Keratinocyte (primary cell): ENCODE data around the gene TOPORS. TPM values are rescaled to one million over a fixed set of nuclear protein-coding genes. Genes with fewer than 3 reads are reported as not detected.
A peak's percentile ranks its signal among the peaks of the same experiment; 100 is the strongest.

ENCODE experiments used
- DNase-seq: peaks from one replicate; pipeline ENCODE4 v3.0.0-alpha.2; 2011; ENCODE audit warnings: low read depth, missing footprints, low spot score
- FAIRE-seq: peaks from 2 replicates; lab custom pipeline; 2011; peaks lifted over from hg19 to GRCh38; lab: Jason Lieb, UNC
- H2AFZ ChIP-seq: 2 replicates; pipeline ENCODE4 v1.6.0; 2012; ENCODE audit warnings: low read length, control low read depth, inconsistent platforms; ENCODE audit not compliant: control insufficient read depth
- H3K27ac ChIP-seq: 2 replicates; pipeline ENCODE4 v1.5.1; 2011; ENCODE audit warnings: low read length; ENCODE audit not compliant: control insufficient read depth, insufficient read depth
- H3K27me3 ChIP-seq: 3 replicates; pipeline ENCODE4 v1.6.0; 2011; ENCODE audit warnings: low read length; ENCODE audit not compliant: control insufficient read depth, insufficient read depth; ENCODE audit errors: extremely low read depth
- H3K36me3 ChIP-seq, 2 experiments: 2 replicates in 1 of 2; 3 replicates in 1 of 2; pipeline ENCODE4 v1.5.1; 2011; ENCODE audit warnings: low read length in 2 of 2, mild to moderate bottlenecking in 1 of 2; ENCODE audit not compliant: control insufficient read depth in 2 of 2, insufficient read depth in 2 of 2; ENCODE audit errors: extremely low read depth in 1 of 2
- H3K4me1 ChIP-seq: 3 replicates; pipeline ENCODE4 v1.5.1; 2011; ENCODE audit warnings: low read length; ENCODE audit not compliant: control insufficient read depth, insufficient read depth; ENCODE audit errors: extremely low read depth
- H3K4me2 ChIP-seq: 3 replicates; pipeline ENCODE4 v1.6.0; 2011; ENCODE audit warnings: low read depth, low read length; ENCODE audit not compliant: control insufficient read depth, insufficient read depth; ENCODE audit errors: extremely low read depth
- H3K4me3 ChIP-seq, 3 experiments: fragments of 200-600 bp in 1 of 3; sonication (generic) in 1 of 3; 2 replicates in 2 of 3; 3 replicates in 1 of 3; pipeline ENCODE4 v1.5.1; 2011 to 2016; ENCODE audit warnings: low read length in 3 of 3, mild to moderate bottlenecking in 3 of 3, control low read depth in 2 of 3, inconsistent platforms in 1 of 3, low read depth in 1 of 3, mixed read lengths in 1 of 3, mixed run types in 1 of 3, moderate library complexity in 1 of 3; ENCODE audit not compliant: control insufficient read depth in 2 of 3, insufficient read depth in 2 of 3; ENCODE audit errors: extremely low read depth in 1 of 3
- H3K79me2 ChIP-seq: 2 replicates; pipeline ENCODE4 v1.6.0; 2012; ENCODE audit warnings: low read length; ENCODE audit not compliant: control insufficient read depth, insufficient read depth
- H3K9ac ChIP-seq: 3 replicates; pipeline ENCODE4 v1.6.0; 2011; ENCODE audit warnings: low read length; ENCODE audit not compliant: control insufficient read depth, insufficient read depth; ENCODE audit errors: extremely low read depth
- H3K9me1 ChIP-seq: 3 replicates; pipeline ENCODE4 v1.6.0; 2011; ENCODE audit warnings: low read length; ENCODE audit not compliant: control insufficient read depth, insufficient read depth; ENCODE audit errors: extremely low read depth
- H3K9me3 ChIP-seq: 2 replicates; pipeline ENCODE4 v1.5.1; 2012; ENCODE audit warnings: low read depth, low read length; ENCODE audit not compliant: control insufficient read depth
- H4K20me1 ChIP-seq: 3 replicates; pipeline ENCODE4 v1.6.0; 2011; ENCODE audit warnings: low read length; ENCODE audit not compliant: control insufficient read depth, insufficient read depth; ENCODE audit errors: extremely low read depth
- CTCF ChIP-seq, 3 experiments: IDR thresholded peaks in 1 of 3; conservative IDR thresholded peaks in 1 of 3; optimal IDR thresholded peaks in 1 of 3; 2 replicates in 2 of 3; 3 replicates in 1 of 3; pipeline versions ENCODE3 to v1.5.1; 2011; ENCODE audit warnings: low read length in 3 of 3, mild to moderate bottlenecking in 3 of 3, moderate library complexity in 2 of 3, control low read depth in 1 of 3, inconsistent platforms in 1 of 3; ENCODE audit not compliant: insufficient read depth in 2 of 3; ENCODE audit errors: extremely low read depth in 1 of 3
- EZH2 ChIP-seq: IDR thresholded peaks from one replicate; pipeline ENCODE4 v1.6.1; 2012; ENCODE audit warnings: inconsistent platforms, mild to moderate bottlenecking, low read length, moderate library complexity
- dilution Hi-C: fragments of 300-500 bp; cut with MboI; formaldehyde crosslinking; loops from one replicate; pipeline ENCODE4 v1.7.0; 2020; ENCODE audit warnings: low sequenced_read_pairs; ENCODE audit not compliant: extremely low pct_ligation_motif_present
- polyA plus RNA-seq, 5 experiments: library from polyadenylated mRNA; depleted of rRNA in 3 of 5; stranded (reverse) in 3 of 5; stranded (forward) in 1 of 5; unstranded in 1 of 5; fragments of >200 nt; gene quantifications; 1 replicate in 1 of 5; 2 replicates in 3 of 5; 3 replicates in 1 of 5; pipeline versions ENCODE4 v1.2.1 to v1.2.3, GENCODE V29; 2011 to 2012; ENCODE audit warnings: missing spikeins in 2 of 5, low read depth in 1 of 5, low replicate concordance in 1 of 5

Gene TOPORS
- polyA plus RNA-seq, 1 donor (not counting 4 experiments of a cell fraction or from before 2014, with no cell fraction given) = 17.1 TPM

GRCh38 chr9:32573821-32574220 is 21.4 kb upstream of the TOPORS start:
- Histone ChIP-seq H3K27me3 (no peaks in the 10 kb centered on the region), H4K20me1 (no peaks in the 10 kb centered on the region), H3K9me3 (no peaks in the 10 kb centered on the region), H3K4me3 (no peak overlapping the region), H3K9ac (no peak overlapping the region), H3K9me1 (no peaks in the 10 kb centered on the region), H3K4me2 (peak overlapping the region; percentile 98), H3K79me2 (peaks cover 35% of the 10 kb centered on the region), H3K36me3 (peaks cover 0 to 3% of the 10 kb centered on the region in 2 experiments), H2AFZ (peak overlapping the region; percentile 98), H3K4me1 (peaks cover 13% of the 10 kb centered on the region), H3K27ac (no peak overlapping the region)
- dilution Hi-C loops = loop anchor here (25.0 kb wide), 1 partner anchor 137 kb away; no protein-coding TSS in a partner anchor
- no peak for FAIRE-seq
- DNase-seq = no peak
- TF ChIP-seq CTCF (optimal IDR thresholded peaks at IDR 0.05 in 1 of 3, IDR thresholded peaks at IDR 0.05 in 1 of 3, conservative IDR thresholded peaks at IDR 0.05 in 1 of 3; ENCODE audit: extremely low read depth in 1 of 3, insufficient read depth in 2 of 3, low read length in 3 of 3) (no peak), EZH2 (no peak)

GRCh38 chr9:32572900-32573523 is 20.6 kb upstream of the TOPORS start, which contains the start of gene NDUFB6:
Gene NDUFB6, minus strand, starts transcription at chr9:32573159. Its CDS starts 99 bp downstream, at chr9:32573060.
- TF ChIP-seq CTCF (optimal IDR thresholded peaks at IDR 0.05 in 1 of 3, IDR thresholded peaks at IDR 0.05 in 1 of 3, conservative IDR thresholded peaks at IDR 0.05 in 1 of 3; ENCODE audit: extremely low read depth in 1 of 3, insufficient read depth in 2 of 3, low read length in 3 of 3) = no peak
- no peak for TF ChIP-seq EZH2
- Histone ChIP-seq H3K9ac (peak within 1 kb of the TSS; percentile 90), H3K4me3 (peak within 1 kb of the TSS; percentile 91 to 97 (median 97)), H3K9me1 (no peaks in the 10 kb centered on the region), H3K9me3 (no peaks in the 10 kb centered on the region), H3K36me3 (peaks cover 2 to 3% of the 10 kb centered on the region in 2 experiments), H4K20me1 (no peaks in the 10 kb centered on the region), H3K27ac (peak within 1 kb of the TSS; percentile 83), H3K4me1 (peaks cover 13% of the 10 kb centered on the region), H3K79me2 (peaks cover 37% of the 10 kb centered on the region), H3K4me2 (peak within 1 kb of the TSS; percentile 98), H2AFZ (peak within 1 kb of the TSS; percentile 99), H3K27me3 (no peaks in the 10 kb centered on the region)
- FAIRE-seq (peak; percentile 85), DNase-seq (no peak)
- dilution Hi-C loops = loop anchor here (25.0 kb wide), 1 partner anchor 136 kb away; no protein-coding TSS in a partner anchor
